K562 (cell line): Measurements from ENCODE around the gene RIIAD1. TPM values are rescaled to one million over a fixed set of nuclear protein-coding genes. Genes with fewer than 3 reads are reported as not detected.

Experiments
- ARID2 ChIP-seq: fragments of 450-650 bp; IDR thresholded peaks from 2 replicates; pipeline ENCODE4 v1.6.1; 2017; ENCODE audit warnings: antibody characterized with exemption, mild to moderate bottlenecking
- ATF4 ChIP-seq: fragments of 450-650 bp; formaldehyde crosslinking; IDR thresholded peaks from 2 replicates; pipeline ENCODE4 v1.4.0; 2022; ENCODE audit warnings: mild to moderate bottlenecking, moderate library complexity
- BCOR ChIP-seq: fragments of 450-650 bp; IDR thresholded peaks from 2 replicates; pipeline ENCODE4 v1.6.1; 2016
- FOXA3 ChIP-seq, 2 experiments: fragments of 450-650 bp in 1 of 2; sonication (generic) in 1 of 2; formaldehyde crosslinking; IDR thresholded peaks in 1 of 2; conservative IDR thresholded peaks in 1 of 2; 2 replicates each; pipeline versions ENCODE4 v1.4.0 to v1.8.0; 2020 to 2022; ENCODE audit warnings: mild to moderate bottlenecking in 2 of 2, missing genetic modification reagents in 1 of 2
- GABPA ChIP-seq: fragments of 200-800 bp; sonication (Bioruptor generic); conservative IDR thresholded peaks from 2 replicates; pipeline ENCODE4 v1.6.1; 2016; ENCODE audit warnings: low read depth, missing genetic modification characterization, missing compliant biosample characterization
- GABPB2 ChIP-seq: fragments of 250-450 bp; sonication (Bioruptor Pico); conservative IDR thresholded peaks from 2 replicates; pipeline ENCODE4 v1.5.1; 2021; ENCODE audit warnings: mild to moderate bottlenecking
- NCOA4 ChIP-seq: fragments of 450-650 bp; IDR thresholded peaks from 2 replicates; pipeline ENCODE4 v1.6.1; 2018; ENCODE audit warnings: mild to moderate bottlenecking; ENCODE audit not compliant: partially characterized antibody
- NFATC3 ChIP-seq: fragments of 450-650 bp; IDR thresholded peaks from 2 replicates; pipeline ENCODE4 v1.6.1; 2017; ENCODE audit warnings: mild to moderate bottlenecking
- NR2F6 ChIP-seq: fragments of 450-650 bp; formaldehyde crosslinking; IDR thresholded peaks from 2 replicates; pipeline ENCODE4 v1.4.0; 2020; ENCODE audit warnings: mild to moderate bottlenecking
- NRF1 ChIP-seq, 2 experiments: fragments of 450-650 bp; IDR thresholded peaks in 1 of 2; conservative IDR thresholded peaks in 1 of 2; 2 replicates each; pipeline ENCODE4 v1.6.1; 2014; ENCODE audit warnings: mild to moderate bottlenecking in 2 of 2
- POLR2AphosphoS5 ChIP-seq: IDR thresholded peaks from 2 replicates; pipeline ENCODE4 v1.6.1; 2011; ENCODE audit warnings: mild to moderate bottlenecking, low read depth, low read length, moderate library complexity; ENCODE audit not compliant: control insufficient read depth, insufficient read depth
- PRPF4 ChIP-seq: fragments of 200-400 bp; formaldehyde crosslinking; IDR thresholded peaks from one replicate; pipeline ENCODE4 v1.6.1; 2017; ENCODE audit warnings: low read length, low read depth, mild to moderate bottlenecking; ENCODE audit not compliant: insufficient read depth, poor library complexity, severe bottlenecking
- RBM22 ChIP-seq: fragments of 200-400 bp; formaldehyde crosslinking; IDR thresholded peaks from 2 replicates; pipeline ENCODE4 v1.6.1; 2018; ENCODE audit warnings: low read length, low read depth; ENCODE audit not compliant: poor library complexity, severe bottlenecking
- SAFB2 ChIP-seq: fragments of 200-400 bp; formaldehyde crosslinking; IDR thresholded peaks from 2 replicates; pipeline ENCODE4 v1.6.1; 2018; ENCODE audit warnings: borderline replicate concordance, low read length, low read depth, moderate library complexity; ENCODE audit not compliant: severe bottlenecking
- SRSF9 ChIP-seq: fragments of 200-400 bp; formaldehyde crosslinking; IDR thresholded peaks from 2 replicates; pipeline ENCODE4 v1.6.1; 2017; ENCODE audit warnings: low read depth, low read length, borderline replicate concordance
- STAG1 ChIP-seq: sonication (generic); formaldehyde crosslinking; IDR thresholded peaks from 2 replicates; pipeline ENCODE4 v1.5.0; 2020; ENCODE audit warnings: missing genetic modification reagents, borderline replicate concordance
- TEAD1 ChIP-seq, 2 experiments: fragments of 450-650 bp in 1 of 2; sonication (generic) in 1 of 2; formaldehyde crosslinking; IDR thresholded peaks; 2 replicates each; pipeline versions ENCODE4 v1.4.0 to v1.8.0; 2020 to 2022; ENCODE audit warnings: mild to moderate bottlenecking in 2 of 2, missing genetic modification reagents in 1 of 2
- TRIM28 ChIP-seq: fragments of 450-650 bp; IDR thresholded peaks from 2 replicates; pipeline ENCODE4 v1.6.1; 2017
- XRCC4 ChIP-seq: IDR thresholded peaks from one replicate; pipeline ENCODE4 v1.6.1; 2011; ENCODE audit not compliant: insufficient read depth, insufficient read length; ENCODE audit errors: extremely low read depth
- ZNF282 ChIP-seq: sonication (generic); formaldehyde crosslinking; IDR thresholded peaks from 2 replicates; pipeline ENCODE4 v1.8.1; 2023; ENCODE audit warnings: missing genetic modification reagents
- ZNF695 ChIP-seq: fragments of 450-650 bp; formaldehyde crosslinking; IDR thresholded peaks from 2 replicates; pipeline ENCODE4 v1.4.0; 2020; ENCODE audit warnings: mild to moderate bottlenecking, moderate library complexity
- polyA plus RNA-seq, 8 experiments: library from polyadenylated mRNA; depleted of rRNA in 4 of 8; stranded (reverse) in 5 of 8; unstranded in 3 of 8; fragments of >200 nt; fragmentation: Nextera tagmentation in 2 of 8; fragmentation: Illumina TruSeq in 1 of 8; extraction: Ambion mirVana in 2 of 8; extraction: Trizol in 1 of 8; gene quantifications; 2 replicates each; pipeline versions ENCODE4 v1.2.1 to v1.2.3, GENCODE V29; 2011 to 2014; ENCODE audit warnings: inconsistent platforms in 1 of 8, missing spikeins in 1 of 8
- total RNA-seq, 7 experiments: library from RNA; depleted of rRNA in 6 of 7; stranded (reverse); fragments of >200 nt in 6 of 7; fragmentation: Illumina TruSeq in 2 of 7; extraction: Trizol in 2 of 7; gene quantifications; 2 replicates each; pipeline versions ENCODE4 v1.2.1 to v1.2.3, GENCODE V29; 2011 to 2021; ENCODE audit warnings: low replicate concordance in 1 of 7
- TF ChIP-seq, protein P1 (sequence below): fragments of 450-650 bp; formaldehyde crosslinking; conservative IDR thresholded peaks from 2 replicates; pipeline ENCODE4 v1.4.0; 2022; ENCODE audit warnings: mild to moderate bottlenecking, missing genetic modification characterization
- TF ChIP-seq, protein P2 (sequence below): sonication (generic); formaldehyde crosslinking; IDR thresholded peaks from 2 replicates; pipeline ENCODE4 v1.8.1; 2023; ENCODE audit warnings: mild to moderate bottlenecking, missing genetic modification reagents, moderate library complexity

RIIAD1 gene
- total and polyA plus RNA-seq, 9 of the 15 experiments (the other 6 are each of a cell fraction or from before 2014, with no cell fraction given): not detected

DNA sequence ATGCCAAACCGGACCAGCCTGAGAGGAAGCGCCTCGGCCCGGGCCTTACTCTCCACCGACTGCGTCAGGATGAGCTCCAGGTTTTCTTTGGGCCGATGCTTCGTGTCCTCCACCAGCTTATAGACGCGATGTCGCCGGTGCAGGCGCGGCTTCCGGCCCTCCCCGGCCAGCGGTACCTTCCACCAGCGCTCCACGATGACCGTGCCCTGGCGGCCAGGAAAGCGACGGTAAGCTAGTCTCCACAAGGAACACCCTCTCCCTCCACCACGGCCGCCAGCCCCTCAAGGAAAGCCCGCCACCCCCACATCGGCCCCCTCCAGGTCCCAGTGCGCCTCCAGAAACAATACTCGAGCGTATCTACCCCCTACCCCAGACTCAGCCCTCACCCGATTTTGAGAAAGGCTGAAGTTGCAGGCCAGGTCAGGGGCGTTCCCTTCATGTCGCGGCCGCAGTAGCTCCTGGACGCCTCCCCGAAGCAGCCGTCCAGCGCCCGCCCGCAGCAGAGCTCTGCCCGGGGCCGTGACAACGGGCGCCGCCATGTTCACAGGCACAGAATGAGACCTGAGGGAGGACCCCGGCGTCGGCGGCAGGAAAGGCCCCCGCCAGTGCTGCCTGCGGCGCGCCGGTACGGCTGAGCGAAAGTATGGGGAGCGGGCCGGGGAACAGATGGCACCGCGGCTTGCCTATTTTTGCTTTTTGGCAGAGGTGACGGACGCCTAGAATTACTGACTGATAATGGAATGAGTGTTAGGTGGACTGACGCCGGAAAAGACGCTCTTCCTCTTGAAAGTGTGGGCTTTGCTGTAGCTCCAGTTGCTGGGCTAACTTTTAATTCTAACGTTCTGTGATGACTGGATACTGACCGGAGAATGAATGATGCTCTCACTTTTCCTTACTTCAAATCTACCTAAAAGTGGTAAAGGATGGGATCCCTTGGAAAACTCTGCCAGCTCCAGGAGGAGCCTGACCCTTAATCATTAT lies 41.9 kb downstream of the RIIAD1 start, which contains the start of gene MRPL9 (continued):
- TF ChIP-seq NRF1 (conservative IDR thresholded peaks at IDR 0.05 in 1 of 2, IDR thresholded peaks at IDR 0.05 in 1 of 2) (peak; percentile 32 to 43; a peak in 3 of 4 replicates), ZNF695 (CRISPR knock-in tag) (no peak), ZNF282 (CRISPR knock-in tag) (no peak), SRSF9 (no peak), SAFB2 (no peak), GABPA (peak; percentile 67), POLR2AphosphoS5 (peak; percentile 73), NR2F6 (CRISPR knock-in tag) (0 out of 2 replicates have a peak, but pooled peaks have one; percentile 50), FOXA3 (CRISPR knock-in tag; conservative IDR thresholded peaks at IDR 0.05 in 1 of 2, IDR thresholded peaks at IDR 0.05 in 1 of 2) (0 out of 4 replicates have a peak, but pooled peaks of 1 of the 2 experiments have one; percentile 44), NCOA4 (no peak), BCOR (no peak), TRIM28 (0 out of 2 replicates have a peak, but pooled peaks have one; percentile 41), PRPF4 (peak; percentile 56), TEAD1 (CRISPR knock-in tag; IDR thresholded peaks at IDR 0.05) (peak in 1 of 2 experiments; percentile 66; a peak in 1 of 4 replicates), ATF4 (CRISPR knock-in tag) (no peak), STAG1 (CRISPR knock-in tag) (no peak), NFATC3 (no peak), XRCC4 (no peak), GABPB2 (CRISPR knock-in tag) (no peak), RBM22 (peak; percentile 51), ARID2 (no peak)
- TF ChIP-seq, protein P1, sequence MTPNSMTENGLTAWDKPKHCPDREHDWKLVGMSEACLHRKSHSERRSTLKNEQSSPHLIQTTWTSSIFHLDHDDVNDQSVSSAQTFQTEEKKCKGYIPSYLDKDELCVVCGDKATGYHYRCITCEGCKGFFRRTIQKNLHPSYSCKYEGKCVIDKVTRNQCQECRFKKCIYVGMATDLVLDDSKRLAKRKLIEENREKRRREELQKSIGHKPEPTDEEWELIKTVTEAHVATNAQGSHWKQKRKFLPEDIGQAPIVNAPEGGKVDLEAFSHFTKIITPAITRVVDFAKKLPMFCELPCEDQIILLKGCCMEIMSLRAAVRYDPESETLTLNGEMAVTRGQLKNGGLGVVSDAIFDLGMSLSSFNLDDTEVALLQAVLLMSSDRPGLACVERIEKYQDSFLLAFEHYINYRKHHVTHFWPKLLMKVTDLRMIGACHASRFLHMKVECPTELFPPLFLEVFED: no peak
- TF ChIP-seq, protein P2, sequence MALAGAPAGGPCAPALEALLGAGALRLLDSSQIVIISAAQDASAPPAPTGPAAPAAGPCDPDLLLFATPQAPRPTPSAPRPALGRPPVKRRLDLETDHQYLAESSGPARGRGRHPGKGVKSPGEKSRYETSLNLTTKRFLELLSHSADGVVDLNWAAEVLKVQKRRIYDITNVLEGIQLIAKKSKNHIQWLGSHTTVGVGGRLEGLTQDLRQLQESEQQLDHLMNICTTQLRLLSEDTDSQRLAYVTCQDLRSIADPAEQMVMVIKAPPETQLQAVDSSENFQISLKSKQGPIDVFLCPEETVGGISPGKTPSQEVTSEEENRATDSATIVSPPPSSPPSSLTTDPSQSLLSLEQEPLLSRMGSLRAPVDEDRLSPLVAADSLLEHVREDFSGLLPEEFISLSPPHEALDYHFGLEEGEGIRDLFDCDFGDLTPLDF (CRISPR knock-in tag): peak; percentile 41; the same call in 1 of the 2 replicates
